ENCODE results near the gene MEDAG.

DNA sequence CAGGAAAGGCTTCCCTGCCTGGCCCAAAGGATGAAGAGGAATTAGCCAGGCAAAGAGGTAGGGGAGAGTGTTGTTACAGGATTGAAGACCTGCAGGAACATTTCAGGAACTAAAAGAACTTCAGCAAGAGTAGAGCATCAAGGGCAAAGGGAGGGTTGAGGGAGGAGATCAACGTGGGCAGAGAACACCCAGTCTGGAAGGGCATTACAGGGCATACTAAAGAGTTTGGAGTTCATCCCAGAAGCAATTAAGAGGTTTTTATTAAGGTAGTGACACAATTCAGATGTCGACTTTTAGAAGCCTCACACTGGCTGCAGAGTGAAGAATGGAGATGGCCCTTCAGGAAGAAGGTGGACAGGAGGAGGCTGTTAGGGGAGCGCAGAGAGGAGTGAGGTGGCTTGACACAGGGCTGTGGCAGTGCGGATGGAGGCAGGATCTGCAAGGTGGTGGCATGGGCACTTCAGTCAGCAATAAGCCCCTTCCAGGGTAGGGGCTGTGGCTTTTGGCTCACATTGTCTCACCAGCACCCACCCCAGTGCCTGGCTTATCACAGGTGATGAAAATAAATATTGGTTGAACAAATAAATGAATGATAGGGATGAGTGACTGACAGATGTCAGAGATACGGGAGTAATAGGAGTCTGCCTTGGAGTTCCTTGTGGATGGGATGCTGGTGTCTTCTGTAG is 51.3 kb downstream of the MEDAG start:
- TF ChIP-seq, protein P1, sequence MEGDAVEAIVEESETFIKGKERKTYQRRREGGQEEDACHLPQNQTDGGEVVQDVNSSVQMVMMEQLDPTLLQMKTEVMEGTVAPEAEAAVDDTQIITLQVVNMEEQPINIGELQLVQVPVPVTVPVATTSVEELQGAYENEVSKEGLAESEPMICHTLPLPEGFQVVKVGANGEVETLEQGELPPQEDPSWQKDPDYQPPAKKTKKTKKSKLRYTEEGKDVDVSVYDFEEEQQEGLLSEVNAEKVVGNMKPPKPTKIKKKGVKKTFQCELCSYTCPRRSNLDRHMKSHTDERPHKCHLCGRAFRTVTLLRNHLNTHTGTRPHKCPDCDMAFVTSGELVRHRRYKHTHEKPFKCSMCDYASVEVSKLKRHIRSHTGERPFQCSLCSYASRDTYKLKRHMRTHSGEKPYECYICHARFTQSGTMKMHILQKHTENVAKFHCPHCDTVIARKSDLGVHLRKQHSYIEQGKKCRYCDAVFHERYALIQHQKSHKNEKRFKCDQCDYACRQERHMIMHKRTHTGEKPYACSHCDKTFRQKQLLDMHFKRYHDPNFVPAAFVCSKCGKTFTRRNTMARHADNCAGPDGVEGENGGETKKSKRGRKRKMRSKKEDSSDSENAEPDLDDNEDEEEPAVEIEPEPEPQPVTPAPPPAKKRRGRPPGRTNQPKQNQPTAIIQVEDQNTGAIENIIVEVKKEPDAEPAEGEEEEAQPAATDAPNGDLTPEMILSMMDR (IDR thresholded peaks at IDR 0.05), result no peak
- no peak for TF ChIP-seq POLR2A (IDR thresholded peaks at IDR 0.05)
- no peak for TF ChIP-seq EP300 (IDR thresholded peaks at IDR 0.05)
- TF ChIP-seq POLR2AphosphoS5 (IDR thresholded peaks at IDR 0.05), result no peak
